Measurements from ENCODE around the gene PPP1R16B.

The PPP1R16B gene

DNA sequence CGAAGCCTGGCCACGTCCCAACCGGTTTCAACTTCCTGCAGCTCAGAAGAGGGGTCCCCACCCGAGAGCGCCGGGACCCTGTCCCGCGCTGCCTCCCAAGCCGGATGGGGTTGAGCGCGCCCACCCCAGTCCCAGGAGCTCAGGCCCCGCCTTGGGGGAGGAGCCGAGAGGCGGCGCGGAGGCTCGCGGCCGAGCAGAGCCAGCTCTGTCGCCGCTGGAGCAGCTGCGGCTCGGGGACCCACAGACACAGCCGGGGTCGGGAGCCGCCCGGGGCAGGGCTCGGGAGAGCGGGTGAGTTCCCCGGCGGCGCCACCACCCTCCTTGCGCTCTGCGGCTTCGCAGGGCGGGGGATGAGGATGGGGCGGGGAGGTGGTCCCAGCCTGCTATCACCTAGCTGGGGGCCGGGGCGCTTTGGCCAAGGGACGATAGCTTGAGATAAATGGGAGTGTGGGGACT, at the start of gene PPP1R16B:
PPP1R16B (plus strand) TSS at position 196 of the 456 bp plus-strand sequence. CDS start 30,229 bp downstream, outside the sequence.
- peak; percentile 85 for DNase-seq

DNA sequence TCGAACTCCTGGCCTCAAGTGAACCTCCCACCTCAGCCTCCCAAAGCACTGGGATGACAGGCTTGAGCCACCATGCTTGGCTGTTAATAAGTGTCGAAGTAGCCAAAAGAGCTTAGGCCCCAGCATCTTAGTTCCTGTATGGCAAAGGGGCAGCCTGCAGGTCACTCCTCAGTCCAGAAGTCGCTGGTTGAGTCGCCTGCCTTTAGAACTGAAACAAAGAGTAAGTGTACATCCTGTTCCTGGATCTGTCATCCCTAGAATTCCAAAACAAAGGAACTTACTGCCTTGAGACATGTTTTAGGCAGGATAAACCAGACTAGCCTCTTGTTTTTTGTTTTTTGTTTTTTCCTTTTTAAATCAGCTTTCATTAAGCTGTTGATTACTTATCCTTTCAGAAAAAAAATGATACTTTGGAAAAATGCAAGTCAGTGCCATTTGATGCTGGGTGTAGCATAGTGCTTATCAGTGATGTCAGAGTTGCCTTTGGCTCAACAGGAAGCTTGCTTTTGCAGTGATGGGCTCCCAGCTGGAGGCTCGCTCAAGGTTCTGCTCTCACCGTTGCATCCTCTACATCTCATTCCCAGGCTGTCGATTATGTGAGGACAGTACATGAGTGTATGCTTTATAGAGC, 48.2 kb upstream of the PPP1R16B start:
- no peak for DNase-seq

DNA sequence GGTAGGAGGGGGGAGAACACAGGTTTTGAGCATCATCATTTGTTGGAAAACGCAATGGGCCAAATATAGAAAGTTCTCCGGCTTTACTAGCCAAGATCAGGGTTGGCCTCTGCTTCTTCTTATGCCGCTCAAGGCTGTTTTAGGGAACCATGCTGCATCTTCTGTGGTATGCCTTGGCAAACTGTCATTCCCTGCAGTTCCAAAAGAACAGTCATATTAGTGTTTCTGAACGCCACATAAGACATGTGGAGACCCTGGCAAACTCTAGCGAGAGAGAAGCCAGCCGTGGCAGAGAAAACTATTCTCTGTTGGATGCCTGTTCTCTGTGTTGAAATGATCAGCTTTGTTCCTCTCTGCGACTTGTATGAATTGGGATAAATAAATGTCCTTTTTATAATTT, 46.4 kb upstream of the PPP1R16B start:
- no peak for DNase-seq

DNA sequence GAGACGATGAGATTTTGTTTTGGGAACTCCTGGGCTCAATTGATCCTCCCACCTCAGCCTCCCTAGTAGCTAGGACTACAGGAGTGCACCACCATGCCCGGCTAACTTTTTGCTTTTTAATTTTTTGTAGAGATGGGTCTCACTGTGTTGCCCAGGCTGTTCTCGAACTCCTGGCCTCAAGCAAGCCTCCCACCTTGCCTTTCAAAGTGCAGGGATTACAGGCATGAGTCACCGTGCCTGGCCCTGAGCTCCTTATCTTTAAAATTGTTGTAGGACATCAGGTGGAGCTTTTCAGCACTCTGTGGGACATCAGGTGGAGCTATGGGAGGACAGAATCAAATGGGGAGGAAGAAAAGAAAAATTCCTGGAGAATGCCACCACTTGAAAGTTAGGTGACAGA, 44.5 kb upstream of the PPP1R16B start:
- DNase-seq = no peak

DNA sequence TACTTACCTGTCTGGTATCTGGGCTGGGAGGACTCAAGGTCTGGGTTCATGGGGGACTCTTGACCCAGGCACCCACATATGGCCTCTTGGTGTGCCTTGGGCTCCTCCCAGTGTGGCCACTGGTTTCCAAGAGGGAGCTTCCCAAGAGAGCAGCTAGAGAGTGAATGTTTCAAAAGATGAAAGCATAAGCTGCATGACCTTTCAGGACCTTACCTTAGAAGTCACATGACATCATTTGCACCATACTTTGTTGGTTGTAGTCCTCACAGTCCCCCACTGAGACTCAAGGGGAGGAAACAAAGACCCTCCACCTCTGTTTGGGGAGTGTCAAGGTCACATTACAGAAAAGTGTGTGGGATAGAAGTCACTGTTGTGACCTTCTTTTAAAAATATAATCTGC, 43.3 kb upstream of the PPP1R16B start:
- no peak for DNase-seq

DNA sequence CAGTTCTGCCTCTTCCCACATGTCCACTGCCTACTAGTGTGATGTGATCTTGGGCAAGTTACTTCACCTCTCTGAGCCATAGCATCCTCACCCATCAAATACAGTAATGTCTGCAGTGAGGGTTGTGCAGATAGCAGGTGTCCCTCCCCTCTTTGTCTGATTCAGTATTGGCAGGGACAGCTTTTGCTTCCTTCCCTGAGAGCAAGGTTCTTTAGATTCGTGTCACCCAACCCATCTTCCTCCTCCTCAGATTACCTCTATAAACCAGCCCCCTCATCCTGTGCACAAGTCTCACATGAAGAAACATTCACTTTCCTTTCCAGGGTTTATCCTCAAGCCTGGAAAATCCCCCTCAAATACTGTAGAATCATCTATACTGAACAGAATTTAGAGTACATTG, 41.9 kb upstream of the PPP1R16B start:
- no peak for DNase-seq

DNA sequence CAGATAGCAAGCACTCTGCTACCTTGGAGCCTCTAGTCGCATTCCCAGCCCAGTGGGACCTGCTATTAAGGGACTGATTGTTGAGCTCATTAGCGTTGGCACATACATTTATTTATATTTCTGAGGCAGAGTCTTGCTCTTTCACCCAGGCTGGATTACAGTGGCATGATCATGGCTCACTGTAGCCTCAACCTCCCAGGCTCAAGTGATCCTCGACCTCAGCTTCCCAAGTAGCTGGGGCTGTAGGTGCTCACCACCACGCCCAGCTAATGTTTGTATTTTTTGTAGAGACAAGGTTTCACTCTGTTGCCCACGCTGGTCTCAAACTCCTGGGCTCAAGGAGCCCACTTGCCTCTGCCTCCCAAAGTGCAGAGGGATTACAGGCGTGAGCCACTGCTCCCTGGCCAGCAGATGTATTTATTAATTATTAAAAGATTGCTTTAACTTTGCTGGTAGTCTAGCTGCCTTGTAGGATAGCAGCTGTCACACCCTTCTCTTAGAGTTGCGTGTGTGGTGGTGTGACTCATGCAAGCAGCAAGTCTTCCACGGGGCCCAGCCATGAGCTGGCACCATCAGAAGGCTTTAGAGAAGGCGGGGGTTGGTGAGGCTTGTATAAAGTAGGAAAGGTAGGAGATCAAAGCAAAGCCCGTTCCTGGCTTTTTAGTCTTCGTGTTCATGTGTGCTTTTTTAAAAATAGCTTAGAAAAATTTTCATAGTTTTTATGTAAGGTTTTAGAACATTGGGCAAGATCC, 40.8 kb upstream of the PPP1R16B start:
- DNase-seq = no peak

DNA sequence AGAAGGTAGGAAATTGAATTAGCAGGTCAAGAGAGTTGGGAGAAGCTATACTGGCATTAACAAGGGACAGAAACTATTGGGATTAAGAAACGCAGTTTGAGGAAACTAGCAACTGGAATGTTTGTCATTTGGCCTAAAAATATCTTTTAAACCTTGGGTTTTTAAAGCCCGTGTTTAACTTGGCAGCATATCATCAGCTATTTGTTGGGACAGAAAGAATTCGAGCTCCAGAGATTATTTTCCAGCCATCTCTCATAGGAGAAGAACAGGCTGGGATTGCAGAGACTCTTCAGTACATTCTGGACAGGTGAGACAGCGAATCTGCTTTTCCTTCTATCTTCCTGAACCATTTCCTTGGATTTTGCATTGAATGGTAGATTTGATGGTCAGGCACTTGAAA, 39.4 kb upstream of the PPP1R16B start:
- no peak for DNase-seq

DNA sequence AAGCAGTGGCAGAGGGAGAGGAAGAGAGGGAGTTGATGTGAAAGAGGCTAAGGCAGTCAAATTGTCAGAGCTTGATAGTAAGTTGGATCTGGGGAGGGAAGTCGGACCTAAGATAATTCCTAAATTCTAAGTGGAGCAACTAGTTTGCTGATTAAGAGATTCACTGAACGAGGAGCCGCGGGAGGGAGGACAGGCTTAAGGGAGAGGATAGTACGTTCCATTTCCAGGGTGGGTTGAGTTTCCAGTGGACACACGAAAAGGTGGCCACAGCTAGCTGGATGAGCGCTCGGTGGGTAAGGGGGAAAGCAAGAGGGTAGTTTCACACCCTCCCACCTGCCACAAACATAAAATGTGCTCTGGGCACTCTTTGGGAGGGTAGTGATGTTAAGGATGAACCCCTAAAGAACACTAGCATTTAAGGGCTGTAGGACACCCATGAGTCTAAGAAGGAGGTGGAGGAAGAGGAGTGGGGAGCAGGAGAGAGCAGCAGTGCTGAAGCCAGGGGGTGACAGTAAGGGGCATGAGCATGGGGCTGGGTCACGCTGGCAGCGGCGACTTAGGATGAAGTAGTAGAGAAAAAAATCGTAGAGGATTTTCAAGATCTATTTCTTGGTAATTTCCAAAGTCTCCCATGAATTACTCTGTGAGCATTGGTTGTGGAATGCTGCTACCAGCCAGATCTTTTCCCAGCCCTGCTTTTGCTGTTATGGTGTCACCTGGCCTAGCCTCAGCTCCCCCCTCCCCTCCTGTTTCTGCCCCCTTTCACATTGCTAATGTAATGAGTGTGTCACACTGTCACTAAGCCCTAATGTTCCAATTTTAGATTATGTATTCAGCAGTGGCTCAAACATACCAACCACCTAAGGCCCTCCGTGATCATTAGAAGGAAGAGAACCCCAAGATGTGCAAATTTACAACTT, 35.9 kb upstream of the PPP1R16B start:
- DNase-seq = no peak

DNA sequence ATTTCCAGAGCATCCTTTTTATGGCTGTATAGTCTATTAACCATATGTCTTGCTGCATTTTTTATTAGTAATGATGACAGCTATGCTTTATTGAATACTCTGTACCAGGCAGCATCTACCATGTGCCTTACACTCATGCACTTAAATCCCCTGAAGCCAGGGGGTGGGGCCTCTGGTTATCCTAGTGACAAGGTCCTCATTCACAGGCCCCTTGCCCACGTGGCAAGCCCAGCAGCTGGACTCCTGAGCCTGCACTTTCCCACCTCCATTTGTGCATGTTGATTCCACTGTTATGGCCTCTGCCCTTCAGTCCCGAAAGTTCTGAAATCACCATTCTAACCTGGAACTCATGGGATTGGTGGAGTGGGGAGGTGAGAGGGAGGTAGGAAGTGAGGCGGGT, 35.0 kb upstream of the PPP1R16B start:
- no peak for DNase-seq

DNA sequence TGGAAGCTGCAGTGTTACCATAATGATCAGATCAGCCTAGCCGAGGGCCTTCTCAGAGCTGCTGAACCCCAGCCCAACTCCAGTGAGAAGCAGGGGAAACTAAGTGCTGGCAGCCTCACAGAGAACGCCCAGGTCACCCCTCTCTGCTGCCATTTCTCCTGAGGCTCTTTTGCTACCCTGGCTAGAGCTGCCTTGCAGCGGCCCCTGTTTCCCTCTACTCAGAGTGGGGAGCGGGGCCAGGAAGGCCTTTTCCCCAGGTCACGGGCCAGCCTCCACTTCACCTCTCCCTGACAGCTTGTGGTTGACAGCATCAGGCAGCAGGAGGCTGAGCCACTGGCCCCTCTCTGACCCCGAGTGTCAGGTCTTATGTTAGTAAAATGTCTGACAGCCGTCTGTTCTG, 34.5 kb upstream of the PPP1R16B start:
- no peak for DNase-seq

DNA sequence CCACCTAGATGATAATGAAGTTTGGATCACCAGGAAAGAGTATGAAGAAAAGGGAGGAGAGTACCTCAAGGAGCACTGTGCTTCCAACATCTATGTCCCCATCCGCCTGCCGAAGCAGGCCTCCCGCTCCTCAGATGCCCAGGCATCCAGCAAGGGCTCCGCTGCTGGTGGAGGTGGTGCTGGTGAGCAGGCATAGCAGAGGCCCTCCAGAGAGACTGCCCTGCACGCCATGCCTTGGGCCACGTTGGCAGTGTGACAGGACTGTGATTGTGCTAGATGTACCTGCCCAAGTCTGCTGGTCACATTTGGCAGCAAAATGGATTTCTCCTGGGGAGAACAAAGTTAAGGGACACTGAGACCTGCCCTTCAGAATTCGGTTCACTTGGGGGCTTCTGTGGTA, 33.9 kb upstream of the PPP1R16B start:
- DNase-seq = no peak

DNA sequence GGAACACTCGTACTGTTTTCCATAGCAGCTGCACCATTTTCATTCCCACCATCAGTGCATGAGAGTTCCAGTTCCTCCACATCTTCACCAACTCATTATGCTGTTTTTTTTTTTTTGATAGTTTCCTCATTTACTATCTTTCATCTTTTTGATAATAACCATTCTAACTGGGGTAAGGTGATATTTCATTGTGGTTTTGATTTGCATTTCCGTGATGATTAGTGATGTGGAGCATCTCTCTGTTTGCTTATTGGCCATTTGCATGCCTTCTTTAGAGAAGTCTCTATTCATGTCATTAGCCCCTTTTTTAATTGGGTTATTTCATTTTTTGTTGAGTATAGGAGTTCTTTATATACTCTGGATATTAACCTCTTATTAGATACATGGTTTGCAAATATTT, 31.3 kb upstream of the PPP1R16B start:
- DNase-seq = no peak

DNA sequence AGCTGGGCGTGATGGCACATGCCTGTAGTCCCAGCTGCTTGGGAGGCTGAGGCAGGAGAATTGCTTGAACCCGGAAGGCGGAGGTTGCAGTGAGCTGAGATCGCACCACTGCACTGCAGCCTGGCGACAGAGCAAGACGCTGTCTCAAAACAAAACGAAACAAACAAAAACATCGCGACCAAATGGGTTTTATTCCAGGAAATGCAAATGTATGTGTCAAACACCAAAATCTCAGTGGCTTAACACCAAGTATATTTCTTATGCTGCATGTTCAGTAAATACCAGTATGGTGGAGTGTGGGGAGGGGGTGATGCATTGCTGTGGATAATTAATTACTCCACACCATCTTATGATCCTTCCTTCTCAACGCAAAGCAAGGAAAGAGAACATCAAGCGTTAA, 29.1 kb upstream of the PPP1R16B start:
- peak; percentile 47 for DNase-seq

DNA sequence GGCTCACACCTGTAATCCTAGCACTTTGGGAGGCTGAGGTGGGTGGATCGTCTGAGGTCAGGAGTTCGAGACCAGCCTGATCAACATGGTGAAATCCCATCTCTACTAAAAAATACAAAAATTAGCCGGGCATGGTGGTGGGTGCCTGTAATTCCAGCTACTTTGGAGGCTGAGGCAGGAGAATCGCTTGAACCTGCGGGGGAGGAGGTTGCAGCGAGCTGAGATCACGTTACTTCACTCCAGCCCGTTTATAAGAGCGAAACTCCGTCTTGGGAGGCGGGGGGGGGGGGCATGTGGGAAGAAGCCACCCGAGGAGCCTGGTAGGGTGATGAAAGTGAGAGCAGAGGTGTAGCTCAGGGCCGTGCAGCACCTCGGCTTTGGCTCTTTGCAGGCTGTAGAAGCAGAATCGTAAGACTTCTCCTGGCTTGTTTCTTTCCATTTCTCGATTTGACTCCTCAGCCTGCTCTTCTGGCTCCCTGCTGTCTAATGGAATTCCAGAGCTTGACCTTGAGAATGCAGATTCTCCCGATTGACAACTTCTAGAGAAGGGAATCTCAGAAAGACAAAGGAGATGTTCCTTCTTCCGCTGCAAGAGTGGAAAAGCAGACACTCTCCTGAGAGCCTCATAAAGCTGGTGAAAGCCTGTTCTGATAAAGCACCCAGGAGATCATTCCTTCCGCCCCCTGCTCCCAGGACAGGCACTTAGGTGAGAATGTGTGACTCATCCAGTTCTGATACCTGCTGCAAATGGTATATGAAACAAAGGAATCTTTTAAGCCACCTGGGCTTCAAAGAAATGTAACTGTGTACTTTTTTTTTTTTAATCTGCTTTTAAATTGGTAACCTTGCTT, 26.0 kb upstream of the PPP1R16B start:
- no peak for DNase-seq

DNA sequence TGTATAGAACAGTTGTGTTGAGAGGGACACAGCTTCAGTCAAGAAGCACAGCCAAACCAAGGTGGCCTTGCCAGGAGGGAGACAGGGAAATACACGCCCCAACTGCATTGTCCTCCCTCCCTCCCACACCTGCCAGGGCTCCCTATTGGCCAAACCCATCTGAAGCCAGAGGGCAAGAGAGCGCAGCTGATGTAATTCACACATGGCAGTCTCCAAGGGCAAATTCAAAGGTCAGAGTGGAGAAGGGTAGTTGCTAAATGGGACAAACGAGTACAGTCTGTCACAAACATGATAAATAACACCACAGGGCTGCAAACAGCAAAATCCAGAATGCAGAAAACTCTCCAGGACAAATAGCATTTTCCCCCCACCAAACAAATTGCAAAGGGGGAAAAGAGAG, 23.2 kb upstream of the PPP1R16B start:
- DNase-seq = no peak

DNA sequence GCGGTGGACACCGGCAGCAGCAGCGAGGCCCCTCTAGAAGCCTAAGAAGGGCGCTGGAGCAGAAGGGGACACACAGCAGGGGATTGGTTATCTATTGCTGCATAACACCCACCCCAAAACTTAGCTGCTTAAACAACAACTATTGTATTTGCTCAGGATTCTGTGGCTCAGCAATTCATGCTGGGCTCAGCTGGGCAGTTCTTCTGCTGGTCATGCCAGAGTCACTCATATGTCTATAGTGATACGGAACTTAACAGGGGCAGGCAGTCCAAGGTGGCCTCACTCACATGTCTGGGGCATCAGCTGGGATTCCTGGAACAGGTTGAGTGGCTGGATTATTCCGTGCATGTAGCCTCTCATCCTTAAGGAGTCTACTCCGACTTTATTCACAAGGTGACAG, 17.6 kb upstream of the PPP1R16B start:
- no peak for DNase-seq

DNA sequence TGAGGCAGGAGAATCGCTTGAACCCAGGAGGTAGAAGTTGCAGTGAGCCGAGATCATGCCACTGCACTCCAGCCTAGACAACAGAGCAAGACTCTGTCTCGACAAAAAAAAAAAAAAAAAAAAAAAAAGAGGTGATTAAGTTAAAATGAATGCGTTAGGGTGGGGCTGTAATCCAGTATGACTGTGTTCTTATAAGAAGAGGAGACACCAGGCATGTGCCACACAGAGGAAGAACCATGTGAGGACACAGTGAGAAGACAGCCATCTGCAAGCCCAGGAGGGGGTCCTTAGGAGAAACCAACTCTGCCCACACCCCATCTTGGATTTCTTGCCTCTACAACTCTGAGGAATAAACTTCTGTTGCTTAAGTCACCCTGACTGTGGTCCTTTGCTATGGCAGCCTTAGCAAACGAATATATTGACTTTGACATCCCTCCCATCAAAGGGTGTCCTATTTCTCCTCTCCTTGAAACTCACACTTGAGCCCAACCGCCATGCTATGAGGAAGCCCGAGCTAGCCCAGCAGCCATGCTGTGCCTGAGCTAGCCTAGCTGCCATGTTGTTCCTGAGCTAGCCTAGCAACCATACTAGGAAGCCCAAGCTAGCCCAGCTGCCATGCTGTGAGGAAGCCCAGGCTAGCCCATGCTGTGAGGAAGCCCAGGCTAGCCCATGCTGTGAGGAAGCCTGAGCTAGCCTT, 15.8 kb upstream of the PPP1R16B start:
- no peak for DNase-seq

DNA sequence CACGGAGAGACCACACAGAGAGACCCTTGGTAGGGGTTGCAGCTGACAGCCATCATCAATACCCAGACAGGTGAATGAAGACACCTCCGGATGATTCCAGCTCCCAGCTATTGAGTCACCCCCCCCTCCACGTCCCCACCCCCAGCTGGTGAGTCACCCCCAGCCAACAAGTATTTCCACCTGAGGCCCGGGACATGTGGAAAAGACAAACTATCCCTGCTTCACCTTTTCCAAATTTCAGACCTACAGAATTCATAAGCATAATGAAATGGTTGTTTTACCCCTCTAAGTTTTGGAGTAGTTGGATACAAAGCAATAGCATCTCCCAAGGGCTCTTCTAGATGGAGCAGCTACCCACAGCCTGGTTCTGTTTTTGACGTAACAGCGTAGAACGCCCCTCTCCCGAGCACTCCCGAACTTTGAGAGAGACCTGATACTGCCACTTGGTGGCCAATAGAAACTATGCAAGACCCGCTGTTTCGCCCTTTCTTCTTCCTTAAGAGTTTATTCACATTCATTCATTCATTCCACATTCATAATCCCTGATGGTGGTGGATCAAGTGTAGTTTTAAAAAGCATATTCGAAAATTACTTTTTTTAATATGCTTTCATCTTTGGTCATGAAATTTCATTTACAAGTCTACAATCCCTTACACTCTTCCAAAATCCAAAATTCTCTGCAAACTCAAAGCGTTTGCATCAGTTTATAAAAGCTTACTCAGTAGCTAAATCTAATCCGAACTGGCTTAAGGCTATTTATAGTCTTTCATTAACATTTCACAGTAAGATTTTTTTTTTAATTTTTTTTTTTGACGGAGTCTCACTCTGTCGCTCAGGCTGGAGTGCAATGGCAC, 15.1 kb upstream of the PPP1R16B start:
- DNase-seq = peak; percentile 64

DNA sequence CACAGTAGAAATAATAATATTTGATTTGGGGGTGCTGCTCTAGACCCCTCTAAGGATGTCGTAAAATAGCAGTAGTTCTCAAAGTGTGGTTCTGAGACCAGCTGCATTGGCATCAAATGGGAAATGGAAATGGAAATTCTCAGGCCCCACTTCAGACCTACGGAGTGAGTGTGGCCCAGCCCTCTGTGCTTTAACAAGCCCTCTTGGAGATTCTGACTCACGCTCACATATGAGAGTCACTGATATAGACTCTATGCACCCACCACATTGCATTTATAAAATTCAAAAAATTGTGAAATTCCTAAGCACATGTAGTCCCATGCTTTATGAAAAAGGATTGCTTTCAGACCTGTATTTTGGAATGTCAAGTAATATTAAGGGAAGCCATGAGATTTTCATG, 14.2 kb upstream of the PPP1R16B start:
- no peak for DNase-seq

DNA sequence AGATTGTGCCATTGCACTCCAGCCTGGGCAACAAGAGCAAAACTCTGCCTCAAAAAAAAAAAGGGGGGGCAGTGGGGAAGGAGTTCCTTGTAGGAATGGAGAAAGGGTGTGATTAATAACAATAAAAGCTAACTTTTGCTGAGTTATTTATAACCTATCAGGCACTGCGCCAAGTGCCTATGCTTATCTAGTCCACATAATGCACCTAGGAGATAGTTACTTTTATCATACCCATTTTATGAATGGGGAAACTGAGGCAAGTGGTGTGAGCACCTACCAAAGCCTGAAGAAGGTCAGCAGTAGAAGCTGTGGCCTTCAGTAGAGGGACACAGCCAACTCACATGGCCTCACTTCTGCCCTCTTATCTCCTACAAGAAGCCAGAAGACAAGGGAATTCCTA, 13.6 kb upstream of the PPP1R16B start:
- no peak for DNase-seq
